UCSD-AML1 (cell line): ENCODE data around the gene FHDC1.

Experiments used
- DNase-seq: peaks from one replicate; lab custom pipeline; 2025; ENCODE audit not compliant: unreplicated experiment; lab: John Stamatoyannopoulos, UW

The FHDC1 gene

GRCh38 chr4:153001626-153002025 lies 65.5 kb downstream of the FHDC1 start:
- DNase-seq: no peak

- no peak for DNase-seq
These were observed 66.0 kb downstream of the FHDC1 start for GRCh38 chr4:153002110-153002509.

- no peak for DNase-seq
These were observed 68.1 kb downstream of the FHDC1 start for GRCh38 chr4:153004081-153004850.

- no peak for DNase-seq
These were observed 69.8 kb downstream of the FHDC1 start for GRCh38 chr4:153005899-153006381.

- no peak for DNase-seq
These were observed 72.6 kb downstream of the FHDC1 start for GRCh38 chr4:153008578-153009199.

GRCh38 chr4:153010146-153010545 lies 74.0 kb downstream of the FHDC1 start:
- no peak for DNase-seq

- DNase-seq: no peak
These were observed 77.3 kb downstream of the FHDC1 start for GRCh38 chr4:153013202-153013977.

- DNase-seq: no peak
These were observed 78.3 kb downstream of the FHDC1 start for GRCh38 chr4:153014460-153014859.

GRCh38 chr4:153016592-153016991 lies 80.5 kb downstream of the FHDC1 start:
- DNase-seq: no peak

- no peak for DNase-seq
These were observed 81.9 kb downstream of the FHDC1 start for GRCh38 chr4:153018031-153018430.

- no peak for DNase-seq
These were observed 82.6 kb downstream of the FHDC1 start for GRCh38 chr4:153018684-153019083.

- DNase-seq: no peak
These were observed 83.8 kb downstream of the FHDC1 start for GRCh38 chr4:153019906-153020305.

GRCh38 chr4:153020457-153020856 lies 84.3 kb downstream of the FHDC1 start:
- DNase-seq: no peak

GRCh38 chr4:153021276-153021675 lies 85.2 kb downstream of the FHDC1 start:
- no peak for DNase-seq

- DNase-seq: no peak
These were observed 86.2 kb downstream of the FHDC1 start for GRCh38 chr4:153022241-153022715.

GRCh38 chr4:153023139-153023538 lies 87.0 kb downstream of the FHDC1 start:
- no peak for DNase-seq

GRCh38 chr4:153023692-153024394 lies 87.7 kb downstream of the FHDC1 start:
- DNase-seq: no peak

- no peak for DNase-seq
These were observed 88.3 kb downstream of the FHDC1 start for GRCh38 chr4:153024466-153024865.

- no peak for DNase-seq
These were observed 89.3 kb downstream of the FHDC1 start for GRCh38 chr4:153025406-153025805.

- no peak for DNase-seq
These were observed 90.6 kb downstream of the FHDC1 start for GRCh38 chr4:153026591-153027346.
